K562 (cell line): ENCODE measurements around the gene LRRC57. TPM values are rescaled to one million over a fixed set of nuclear protein-coding genes. Genes with fewer than 3 reads are reported as not detected.

Source experiments
- ATAC-seq: fragments of 200-7000 bp; cut with Tn5 transposase; 3 replicates; pipeline ENCODE4 v1.9.1; 2020; ENCODE audit warnings: moderate library complexity
- BruUV-seq: library from RNA; stranded (reverse); fragments of 400-500 nt; replicated peaks from 2 replicates; lab custom pipeline; 2021; lab: Mats Ljungman, UMichigan
- CTCF ChIA-PET: fragments of 300-600 bp; formaldehyde crosslinking; extraction: SDS; loops from one replicate; lab custom pipeline; 2021; ENCODE audit warnings: low intra/inter-chr PET ratio; lab: Yijun Ruan, JAX
- POLR2A ChIA-PET: fragments of 300-600, 350-650 bp; sonication (Branson Sonifier 250); formaldehyde crosslinking; extraction: SDS; loops from one replicate; lab custom pipeline; 2021; ENCODE audit warnings: antibody characterized with exemption, inconsistent platforms; lab: Yijun Ruan, JAX
- DNase-seq, 4 experiments: peaks; one replicate each; pipeline versions ENCODE4 v3.0.0 to v3.0.0-alpha.2; 2011 to 2018; ENCODE audit warnings: low spot score in 3 of 4, mixed read lengths in 3 of 4; ENCODE audit errors: extremely low read depth in 1 of 4
- FAIRE-seq: peaks from 2 replicates; lab custom pipeline; 2011; peaks lifted over from hg19 to GRCh38; lab: Jason Lieb, UNC
- H2AFZ ChIP-seq: 2 replicates; pipeline ENCODE4 v1.6.0; 2011; ENCODE audit warnings: low read depth, low read length, control low read depth, inconsistent platforms
- H3K27ac ChIP-seq: fragments of 200-600 bp; 3 replicates; pipeline ENCODE4 v1.8.0; 2011; ENCODE audit warnings: low read depth, mild to moderate bottlenecking, control low read depth, inconsistent platforms, low read length, moderate library complexity, mixed read lengths; ENCODE audit errors: extremely low read depth
- H3K27me3 ChIP-seq, 2 experiments: fragments of 300-600 bp in 1 of 2; 2 replicates in 1 of 2; 3 replicates in 1 of 2; pipeline versions ENCODE4 v1.6.0 to v1.8.0; 2011; ENCODE audit warnings: inconsistent platforms in 2 of 2, low read length in 2 of 2, mild to moderate bottlenecking in 1 of 2, mixed read lengths in 1 of 2, moderate library complexity in 1 of 2; ENCODE audit not compliant: control insufficient read depth in 2 of 2, insufficient read depth in 2 of 2
- H3K36me3 ChIP-seq: fragments of 300-600 bp; 3 replicates; pipeline ENCODE4 v1.8.0; 2011; ENCODE audit warnings: mild to moderate bottlenecking, low read length, inconsistent platforms; ENCODE audit not compliant: control insufficient read depth, insufficient read depth
- H3K4me1 ChIP-seq, 2 experiments: fragments of 200-600 bp in 1 of 2; replicated peaks in 1 of 2; 2 replicates in 1 of 2; 3 replicates in 1 of 2; pipeline versions ENCODE4 v1.5.1 to v1.8.0; 2011; ENCODE audit warnings: inconsistent platforms in 2 of 2, low read length in 2 of 2, mild to moderate bottlenecking in 1 of 2, mixed read lengths in 1 of 2, moderate library complexity in 1 of 2; ENCODE audit not compliant: control insufficient read depth in 2 of 2, insufficient read depth in 2 of 2
- H3K4me2 ChIP-seq: 2 replicates; pipeline ENCODE4 v1.6.1; 2011; ENCODE audit warnings: low read length, control low read depth, inconsistent platforms, mixed read lengths; ENCODE audit not compliant: insufficient read depth
- H3K4me3 ChIP-seq: fragments of 200-600 bp; sonication (generic), shearing (Covaris generic); 2 replicates; pipeline ENCODE4 v1.5.1; 2016; ENCODE audit warnings: control low read depth, inconsistent platforms
- H3K79me2 ChIP-seq: fragments of 200-600 bp; 3 replicates; pipeline ENCODE4 v1.8.0; 2011; ENCODE audit warnings: low read length, inconsistent platforms; ENCODE audit not compliant: control insufficient read depth, insufficient read depth
- H3K9ac ChIP-seq, 2 experiments: 2 replicates each; pipeline versions ENCODE4 v1.6.0 to v1.6.1; 2011; ENCODE audit warnings: low read depth in 2 of 2, low read length in 2 of 2, control low read depth in 1 of 2, inconsistent platforms in 1 of 2, mild to moderate bottlenecking in 1 of 2, mixed read lengths in 1 of 2; ENCODE audit not compliant: insufficient read depth in 1 of 2
- H3K9me1 ChIP-seq: one replicate; pipeline ENCODE4 v1.6.0; 2011; ENCODE audit warnings: inconsistent platforms, mild to moderate bottlenecking, low read length, moderate library complexity; ENCODE audit not compliant: control insufficient read depth, insufficient read depth
- H3K9me3 ChIP-seq: replicated peaks from 2 replicates; pipeline ENCODE4 v1.5.1; 2011; ENCODE audit warnings: low read depth, low read length, inconsistent platforms; ENCODE audit not compliant: control insufficient read depth, insufficient read depth
- H4K20me1 ChIP-seq: replicated peaks from 2 replicates; pipeline ENCODE4 v1.6.1; 2011; ENCODE audit warnings: low read length, inconsistent platforms, mixed read lengths; ENCODE audit not compliant: control insufficient read depth, insufficient read depth
- BMI1 ChIP-seq: fragments of 150-350 bp; IDR thresholded peaks from 2 replicates; pipeline ENCODE4 v1.6.1; 2014; ENCODE audit warnings: low read length
- CHD4 ChIP-seq: fragments of 200-600 bp; sonication (generic); IDR thresholded peaks from 3 replicates; pipeline ENCODE4 v1.6.1; 2012; ENCODE audit warnings: low read depth, mild to moderate bottlenecking, mixed read lengths, low read length, inconsistent platforms; ENCODE audit not compliant: insufficient read depth, insufficient replicate concordance, poor library complexity, severe bottlenecking
- HCFC1 ChIP-seq: IDR thresholded peaks from 2 replicates; pipeline ENCODE4 v1.6.1; 2012; ENCODE audit warnings: low read depth, low read length, improper control_type of control experiment
- HIVEP1 ChIP-seq: fragments of 250-450 bp; sonication (Bioruptor Pico); IDR thresholded peaks from 2 replicates; pipeline ENCODE4 v1.4.0; 2020; ENCODE audit warnings: mild to moderate bottlenecking
- KAT7 ChIP-seq: sonication (generic); formaldehyde crosslinking; IDR thresholded peaks from 2 replicates; pipeline ENCODE4 v1.8.0; 2022; ENCODE audit warnings: missing genetic modification reagents, mild to moderate bottlenecking, borderline replicate concordance
- MEF2D ChIP-seq: conservative IDR thresholded peaks from 2 replicates; pipeline ENCODE4 v1.6.1; 2016; ENCODE audit warnings: low read depth, missing genetic modification characterization, missing compliant biosample characterization
- NFE2L1 ChIP-seq: fragments of 450-650 bp; IDR thresholded peaks from 2 replicates; pipeline ENCODE4 v1.6.1; 2016; ENCODE audit warnings: missing genetic modification characterization, low read depth, mild to moderate bottlenecking, missing compliant biosample characterization, moderate library complexity, borderline replicate concordance
- RHOXF2B ChIP-seq: fragments of 250-450 bp; sonication (Bioruptor Pico); conservative IDR thresholded peaks from 2 replicates; pipeline ENCODE4 v1.5.1; 2021
- SIRT6 ChIP-seq: IDR thresholded peaks from one replicate; pipeline ENCODE4 v1.6.1; 2012; ENCODE audit warnings: low read depth, mild to moderate bottlenecking, control low read depth, inconsistent platforms, low read length, moderate library complexity
- TCF7L2 ChIP-seq: fragments of 150-350 bp; IDR thresholded peaks from 2 replicates; pipeline ENCODE4 v1.6.1; 2016; ENCODE audit warnings: low read depth, mild to moderate bottlenecking, low read length, moderate library complexity
- ZNF24 ChIP-seq: fragments of 450-650 bp; IDR thresholded peaks from 2 replicates; pipeline ENCODE4 v1.6.1; 2016
- ZNF274 ChIP-seq: IDR thresholded peaks from 2 replicates; pipeline ENCODE4 v1.6.1; 2011; ENCODE audit warnings: low read depth, mild to moderate bottlenecking, low read length, moderate library complexity, borderline replicate concordance
- ZNF431 ChIP-seq: sonication (generic); formaldehyde crosslinking; IDR thresholded peaks from 2 replicates; pipeline ENCODE4 v1.8.0; 2022; ENCODE audit warnings: mild to moderate bottlenecking, missing genetic modification reagents
- ZNF766 ChIP-seq: fragments of 200-800 bp; sonication (Bioruptor generic); conservative IDR thresholded peaks from 2 replicates; pipeline ENCODE4 v1.6.1; 2016; ENCODE audit warnings: missing genetic modification characterization, missing compliant biosample characterization
- ZNF830 ChIP-seq: fragments of 250-450 bp; sonication (Bioruptor Pico); IDR thresholded peaks from 2 replicates; pipeline ENCODE4 v1.5.0; 2021; ENCODE audit warnings: mild to moderate bottlenecking
- WGBS: fragments of 100-300 bp; shearing (Covaris generic); methylation state at CpG from one replicate; pipeline ENCODE4 v1.1.6; 2016; ENCODE audit warnings: low coverage, mixed read lengths; ENCODE audit not compliant: insufficient coverage; ENCODE audit errors: missing lambda C conversion rate; 5-methylcytosine and 5-hydroxymethylcytosine counted together
- in situ Hi-C: fragments of 300-500 bp; cut with MboI; formaldehyde crosslinking; loops from 4 replicates; pipeline ENCODE4 v1.15.0; 2018; ENCODE audit warnings: inconsistent platforms, mixed read lengths
- intact Hi-C: fragments of 100-400 bp; cut with micrococcal nuclease; formaldehyde crosslinking; loops from 2 replicates; pipeline ENCODE4 v1.14.2; 2022
- polyA plus RNA-seq, 8 experiments: library from polyadenylated mRNA; depleted of rRNA in 4 of 8; stranded (reverse) in 5 of 8; unstranded in 3 of 8; fragments of >200 nt; fragmentation: Nextera tagmentation in 2 of 8; fragmentation: Illumina TruSeq in 1 of 8; extraction: Ambion mirVana in 2 of 8; extraction: Trizol in 1 of 8; gene quantifications; 2 replicates each; pipeline versions ENCODE4 v1.2.1 to v1.2.3, GENCODE V29; 2011 to 2014; ENCODE audit warnings: inconsistent platforms in 1 of 8, missing spikeins in 1 of 8
- total RNA-seq, 7 experiments: library from RNA; depleted of rRNA in 6 of 7; stranded (reverse); fragments of >200 nt in 6 of 7; fragmentation: Illumina TruSeq in 2 of 7; extraction: Trizol in 2 of 7; gene quantifications; 2 replicates each; pipeline versions ENCODE4 v1.2.1 to v1.2.3, GENCODE V29; 2011 to 2021; ENCODE audit warnings: low replicate concordance in 1 of 7
- TF ChIP-seq, protein P1 (sequence below), 2 experiments: fragments of 450-650 bp in 1 of 2; sonication (generic) in 1 of 2; formaldehyde crosslinking; conservative IDR thresholded peaks; 2 replicates each; pipeline versions ENCODE4 v1.4.0 to v1.8.1; 2020 to 2022; ENCODE audit warnings: mild to moderate bottlenecking in 1 of 2, missing genetic modification reagents in 1 of 2
- TF ChIP-seq, protein P2 (sequence below): fragments of 250-450 bp; sonication (Bioruptor Pico); IDR thresholded peaks from 2 replicates; pipeline ENCODE4 v1.4.0; 2020; ENCODE audit warnings: mild to moderate bottlenecking, moderate library complexity, borderline replicate concordance

LRRC57 gene
- total and polyA plus RNA-seq, 9 of the 15 experiments (the other 6 are each of a cell fraction or from before 2014, with no cell fraction given) = 3.9 to 20.4 (median 14.8) TPM

DNA sequence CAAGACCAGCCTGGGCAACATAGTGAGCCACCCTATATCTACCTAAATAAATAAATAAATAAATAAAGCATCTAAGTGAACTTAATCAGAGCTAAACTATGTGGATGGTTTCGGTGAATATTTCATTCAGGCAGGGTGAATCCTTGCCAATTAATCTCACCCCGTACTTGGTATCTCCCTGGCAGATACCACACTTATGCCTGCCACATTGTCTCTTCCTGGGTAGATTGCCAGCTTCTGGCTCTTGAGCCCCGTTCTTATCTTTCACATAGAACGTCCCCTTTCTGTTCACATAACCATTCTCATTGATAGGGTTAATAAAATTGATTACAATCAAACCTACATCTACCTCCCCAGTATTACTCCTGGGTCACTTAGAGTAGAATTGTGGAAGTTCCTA, 46.1 kb downstream of the LRRC57 start:
- 80% methylated on average over 4 of the region's 4 CpGs for WGBS
- POLR2A ChIA-PET = interaction anchor here (0.6 kb wide), 1 partner anchor 27 kb away, joined by 3 read pairs; no protein-coding TSS in a partner anchor
- Histone ChIP-seq H3K9ac (no peak overlapping the region), H3K27me3 (no peaks in the 10 kb centered on the region), H4K20me1 (no peaks in the 10 kb centered on the region), H3K27ac (no peak overlapping the region), H3K79me2 (peaks cover 75% of the 10 kb centered on the region), H3K4me3 (no peak overlapping the region), H3K4me2 (no peak overlapping the region), H3K36me3 (peaks cover 15% of the 10 kb centered on the region), H2AFZ (no peak overlapping the region), H3K9me1 (no peaks in the 10 kb centered on the region), H3K4me1 (peaks cover 33 to 36% of the 10 kb centered on the region in 2 experiments), H3K9me3 (no peaks in the 10 kb centered on the region)
- FAIRE-seq (no peak), ATAC-seq (no peak), DNase-seq (no peak)
- in situ Hi-C loops (no loop called here), intact Hi-C loops (loop anchor here (10.0 kb wide), 1 partner anchor 82 kb away; no protein-coding TSS in a partner anchor)
- CTCF ChIA-PET = no interaction called here
- TF ChIP-seq CHD4 = no peak
- TF ChIP-seq TCF7L2 = no peak
- no peak for TF ChIP-seq MEF2D
- no peak for TF ChIP-seq ZNF431 (CRISPR knock-in tag)
- no peak for TF ChIP-seq KAT7
- TF ChIP-seq, protein P1, sequence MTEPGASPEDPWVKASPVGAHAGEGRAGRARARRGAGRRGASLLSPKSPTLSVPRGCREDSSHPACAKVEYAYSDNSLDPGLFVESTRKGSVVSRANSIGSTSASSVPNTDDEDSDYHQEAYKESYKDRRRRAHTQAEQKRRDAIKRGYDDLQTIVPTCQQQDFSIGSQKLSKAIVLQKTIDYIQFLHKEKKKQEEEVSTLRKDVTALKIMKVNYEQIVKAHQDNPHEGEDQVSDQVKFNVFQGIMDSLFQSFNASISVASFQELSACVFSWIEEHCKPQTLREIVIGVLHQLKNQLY (CRISPR knock-in tag; conservative IDR thresholded peaks at IDR 0.05) = no peak
- TF ChIP-seq HCFC1 = no peak
- TF ChIP-seq NFE2L1 (tag) = no peak
- no peak for TF ChIP-seq HIVEP1 (CRISPR knock-in tag)
- no peak for TF ChIP-seq RHOXF2B (CRISPR knock-in tag)
- TF ChIP-seq ZNF274 = no peak
- TF ChIP-seq ZNF766 (CRISPR knock-in tag) = no peak
- TF ChIP-seq ZNF24 = no peak
- no peak for TF ChIP-seq ZNF830
- TF ChIP-seq, protein P2, sequence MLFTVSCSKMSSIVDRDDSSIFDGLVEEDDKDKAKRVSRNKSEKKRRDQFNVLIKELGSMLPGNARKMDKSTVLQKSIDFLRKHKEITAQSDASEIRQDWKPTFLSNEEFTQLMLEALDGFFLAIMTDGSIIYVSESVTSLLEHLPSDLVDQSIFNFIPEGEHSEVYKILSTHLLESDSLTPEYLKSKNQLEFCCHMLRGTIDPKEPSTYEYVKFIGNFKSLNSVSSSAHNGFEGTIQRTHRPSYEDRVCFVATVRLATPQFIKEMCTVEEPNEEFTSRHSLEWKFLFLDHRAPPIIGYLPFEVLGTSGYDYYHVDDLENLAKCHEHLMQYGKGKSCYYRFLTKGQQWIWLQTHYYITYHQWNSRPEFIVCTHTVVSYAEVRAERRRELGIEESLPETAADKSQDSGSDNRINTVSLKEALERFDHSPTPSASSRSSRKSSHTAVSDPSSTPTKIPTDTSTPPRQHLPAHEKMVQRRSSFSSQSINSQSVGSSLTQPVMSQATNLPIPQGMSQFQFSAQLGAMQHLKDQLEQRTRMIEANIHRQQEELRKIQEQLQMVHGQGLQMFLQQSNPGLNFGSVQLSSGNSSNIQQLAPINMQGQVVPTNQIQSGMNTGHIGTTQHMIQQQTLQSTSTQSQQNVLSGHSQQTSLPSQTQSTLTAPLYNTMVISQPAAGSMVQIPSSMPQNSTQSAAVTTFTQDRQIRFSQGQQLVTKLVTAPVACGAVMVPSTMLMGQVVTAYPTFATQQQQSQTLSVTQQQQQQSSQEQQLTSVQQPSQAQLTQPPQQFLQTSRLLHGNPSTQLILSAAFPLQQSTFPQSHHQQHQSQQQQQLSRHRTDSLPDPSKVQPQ (CRISPR knock-in tag) = no peak
- no peak for TF ChIP-seq BMI1
- no peak for TF ChIP-seq SIRT6
- no TSS peak for BruUV-seq
